ENCODE results near the gene ASXL3. TPM values are rescaled to one million over a fixed set of nuclear protein-coding genes. Genes with fewer than 3 reads are reported as not detected.

The ASXL3 gene
- total RNA-seq, 1 donor from 2014 or later, result 3.6 TPM

GRCh38 chr18:33750366-33750765 is 172.3 kb downstream of the ASXL3 start:
- intact Hi-C loops (cut with DNase I), result no loop called here
- DNase-seq, result no peak
- no peak for ATAC-seq (ENCODE audit: poor library complexity)

- ATAC-seq (ENCODE audit: poor library complexity) (no peak), DNase-seq (no peak)
- intact Hi-C loops (cut with DNase I), result no loop called here
Measured at GRCh38 chr18:33751613-33752221, 173.7 kb downstream of the ASXL3 start.

GRCh38 chr18:33755391-33755790 is 177.4 kb downstream of the ASXL3 start:
- ATAC-seq (ENCODE audit: poor library complexity) (no peak), DNase-seq (no peak)
- intact Hi-C loops (cut with DNase I), result no loop called here

GRCh38 chr18:33755931-33756560 is 178.0 kb downstream of the ASXL3 start:
- no peak for DNase-seq
- intact Hi-C loops (cut with DNase I), result no loop called here
- no peak for ATAC-seq (ENCODE audit: poor library complexity)

- intact Hi-C loops (cut with DNase I), result no loop called here
- DNase-seq (no peak), ATAC-seq (ENCODE audit: poor library complexity) (no peak)
Measured at GRCh38 chr18:33757037-33757436, 179.0 kb downstream of the ASXL3 start.

- ATAC-seq (ENCODE audit: poor library complexity), result peak; percentile 55
- intact Hi-C loops (cut with DNase I), result loop anchor here (5.0 kb wide), 2 partner anchors 319 to 529 kb away; partner anchors contain the start of gene CCDC178
- DNase-seq, result peak; percentile 38
Measured at GRCh38 chr18:33761363-33761762, 183.3 kb downstream of the ASXL3 start.

- DNase-seq, result no peak
- intact Hi-C loops (cut with DNase I), result no loop called here
- ATAC-seq (ENCODE audit: poor library complexity), result no peak
Measured at GRCh38 chr18:33781429-33781828, 203.4 kb downstream of the ASXL3 start.

Other genes starting within 250 kb of the ASXL3 start
- 0.35 TPM for gene CCDC178, start 137.5 kb upstream of the ASXL3 start, total RNA-seq

Measured in Right ventricle myocardium superior (tissue), 1 donor.